ENCODE measurements around the gene SLC39A5. TPM values are rescaled to one million over a fixed set of nuclear protein-coding genes. Genes with fewer than 3 reads are reported as not detected.

Gene SLC39A5
- total RNA-seq, 1 experiment from 2014 or later: 0.87 TPM

- Histone ChIP-seq H2AFZ (peak overlapping the region; percentile 96), H3K36me3 (ENCODE audit: low read depth) (peaks cover 7% of the 10 kb centered on the region; the same call in 1 of the 2 replicates), H3K9me2 (ENCODE audit: insufficient read depth) (no peaks in the 10 kb centered on the region), H3K27ac (peak overlapping the region; percentile 85), H3K79me2 (ENCODE audit: low read depth) (peaks cover 30% of the 10 kb centered on the region), H3F3A (ENCODE audit: insufficient read depth, low read depth) (peaks cover 39% of the 10 kb centered on the region; the same call in 1 of the 2 replicates), H3K27me3 (ENCODE audit: insufficient read depth, low read depth) (no peaks in the 10 kb centered on the region), H3K4me2 (peak overlapping the region; percentile 95), H3K4me3 (peak overlapping the region; percentile 99), H3K9me3 (ENCODE audit: insufficient read depth, low read depth) (no peaks in the 10 kb centered on the region), H4K20me1 (ENCODE audit: insufficient read depth) (no peaks in the 10 kb centered on the region), H3K4me1 (replicated peaks; ENCODE audit: insufficient read depth) (peaks cover 28% of the 10 kb centered on the region)
- peak; percentile 78 to 89 for DNase-seq
- TSS peak; percentile 65 for BruUV-seq (replicated peaks)
- intact Hi-C loops (cut with micrococcal nuclease; ENCODE audit: unreplicated experiment): loop anchor here (1.0 to 10.0 kb wide), 5 partner anchors 64 to 445 kb away; partner anchors contain the start of genes BAZ2A, COQ10A, SUOX and ZC3H10
- POLR2A ChIA-PET (ENCODE audit: unreplicated experiment): interaction anchor here (0.5 to 1.3 kb wide), 4 partner anchors 32 to 901 kb away, joined by 3 to 15 read pairs (median 8); partner anchors contain the start of genes ESYT1 and RNF41
- CTCF ChIA-PET: interaction anchor here (0.8 to 1.8 kb wide), 8 partner anchors 32 to 447 kb away, joined by 3 to 14 read pairs (median 7); partner anchors contain the start of genes PA2G4, RNF41, RPL41 and STAT2
- TF ChIP-seq CTCF (conservative IDR thresholded peaks at IDR 0.05): peak; percentile 32; the same call in 1 of the 2 replicates
- no peak for TF ChIP-seq EZH2 (IDR thresholded peaks at IDR 0.05; ENCODE audit: low read depth)
Observed at GRCh38 chr12:56189918-56190694, 39.7 kb upstream of the SLC39A5 start.

GRCh38 chr12:56190695-56191155 lies 39.1 kb upstream of the SLC39A5 start:
- Histone ChIP-seq H4K20me1 (ENCODE audit: insufficient read depth) (no peaks in the 10 kb centered on the region), H2AFZ (peak overlapping the region; percentile 96), H3K9me3 (ENCODE audit: insufficient read depth, low read depth) (no peaks in the 10 kb centered on the region), H3K4me2 (peak overlapping the region; percentile 95), H3K4me1 (replicated peaks; ENCODE audit: insufficient read depth) (peaks cover 28% of the 10 kb centered on the region), H3K9me2 (ENCODE audit: insufficient read depth) (no peaks in the 10 kb centered on the region), H3K27me3 (ENCODE audit: insufficient read depth, low read depth) (no peaks in the 10 kb centered on the region), H3K79me2 (ENCODE audit: low read depth) (peaks cover 29% of the 10 kb centered on the region), H3K4me3 (peak overlapping the region; percentile 99; the same call in 1 of the 2 replicates), H3F3A (ENCODE audit: insufficient read depth, low read depth) (peaks cover 39% of the 10 kb centered on the region; the same call in 1 of the 2 replicates), H3K36me3 (ENCODE audit: low read depth) (peaks cover 4% of the 10 kb centered on the region; the same call in 1 of the 2 replicates), H3K27ac (peak overlapping the region; percentile 85)
- peak in 1 of 2 experiments; percentile 12 for DNase-seq
- BruUV-seq (replicated peaks): no TSS peak
- intact Hi-C loops (cut with micrococcal nuclease; ENCODE audit: unreplicated experiment): loop anchor here (2.0 to 10.0 kb wide), 3 partner anchors 72 to 444 kb away; partner anchors contain the start of genes BAZ2A, COQ10A and ZC3H10
- ChIA-PET POLR2A (ENCODE audit: unreplicated experiment) (no interaction called here), CTCF (interaction anchor here (0.6 to 1.2 kb wide), 2 partner anchors 67 to 169 kb away, joined by 3 read pairs; partner anchors contain the start of genes ANKRD52 and STAT2)
- TF ChIP-seq CTCF (conservative IDR thresholded peaks at IDR 0.05) (no peak), EZH2 (IDR thresholded peaks at IDR 0.05; ENCODE audit: low read depth) (no peak)

GRCh38 chr12:56192582-56192981 lies 37.3 kb upstream of the SLC39A5 start:
- DNase-seq: no peak
- Histone ChIP-seq H3K27ac (no peak overlapping the region), H3K9me3 (ENCODE audit: insufficient read depth, low read depth) (no peaks in the 10 kb centered on the region), H3K4me1 (replicated peaks; ENCODE audit: insufficient read depth) (peaks cover 19% of the 10 kb centered on the region), H3K36me3 (ENCODE audit: low read depth) (no peaks in the 10 kb centered on the region), H4K20me1 (ENCODE audit: insufficient read depth) (no peaks in the 10 kb centered on the region), H3K4me3 (no peak overlapping the region), H3K9me2 (ENCODE audit: insufficient read depth) (no peaks in the 10 kb centered on the region), H3K27me3 (ENCODE audit: insufficient read depth, low read depth) (no peaks in the 10 kb centered on the region), H3F3A (ENCODE audit: insufficient read depth, low read depth) (peaks cover 44% of the 10 kb centered on the region; the same call in 1 of the 2 replicates), H3K79me2 (ENCODE audit: low read depth) (peaks cover 13% of the 10 kb centered on the region), H3K4me2 (no peak overlapping the region), H2AFZ (no peak overlapping the region)
- ChIA-PET POLR2A (ENCODE audit: unreplicated experiment) (no interaction called here), CTCF (interaction anchor here (0.5 to 0.6 kb wide), 2 partner anchors 28 to 94 kb away, joined by 3 read pairs; no protein-coding TSS in a partner anchor)
- intact Hi-C loops (cut with micrococcal nuclease; ENCODE audit: unreplicated experiment): loop anchor here (5.0 to 10.0 kb wide), 2 partner anchors 75 to 442 kb away; partner anchors contain the start of genes BAZ2A and COQ10A
- no TSS peak for BruUV-seq (replicated peaks)
- TF ChIP-seq CTCF (conservative IDR thresholded peaks at IDR 0.05) (no peak), EZH2 (IDR thresholded peaks at IDR 0.05; ENCODE audit: low read depth) (no peak)
